H9 (cell line): ENCODE data around the gene VCAN. TPM values are rescaled to one million over a fixed set of nuclear protein-coding genes. Genes with fewer than 3 reads are reported as not detected.

Experiments
- DNase-seq: peaks from one replicate; pipeline ENCODE4 v3.0.0-alpha.2; 2017
- H2AFZ ChIP-seq: one replicate; pipeline ENCODE4 v1.6.1; 2013; ENCODE audit warnings: mild to moderate bottlenecking, low read length, control low read depth, moderate library complexity
- H2AK5ac ChIP-seq: 2 replicates; pipeline ENCODE4 v1.6.1; 2013; ENCODE audit warnings: low read length, control low read depth, mixed read lengths; ENCODE audit not compliant: insufficient read length
- H2BK120ac ChIP-seq: one replicate; pipeline ENCODE4 v1.6.1; 2013; ENCODE audit warnings: low read depth, mild to moderate bottlenecking, low read length, control low read depth, inconsistent platforms; ENCODE audit not compliant: poor library complexity, severe bottlenecking
- H2BK12ac ChIP-seq: 2 replicates; pipeline ENCODE4 v1.6.1; 2013; ENCODE audit warnings: low read length, control low read depth, mixed read lengths, low read depth; ENCODE audit not compliant: insufficient read length
- H2BK15ac ChIP-seq: 2 replicates; pipeline ENCODE4 v1.6.1; 2013; ENCODE audit warnings: low read depth, low read length, control low read depth
- H2BK20ac ChIP-seq: one replicate; pipeline ENCODE4 v1.6.1; 2013; ENCODE audit warnings: low read depth, mild to moderate bottlenecking, low read length, control low read depth, inconsistent platforms; ENCODE audit not compliant: poor library complexity, severe bottlenecking
- H2BK5ac ChIP-seq: 2 replicates; pipeline ENCODE4 v1.6.1; 2013; ENCODE audit warnings: low read length, control low read depth, mixed read lengths; ENCODE audit not compliant: insufficient read length
- H3K14ac ChIP-seq: 2 replicates; pipeline ENCODE4 v1.6.1; 2013; ENCODE audit warnings: low read length, control low read depth; ENCODE audit not compliant: insufficient read depth
- H3K18ac ChIP-seq: 2 replicates; pipeline ENCODE4 v1.6.1; 2013; ENCODE audit warnings: low read depth, mild to moderate bottlenecking, mixed read lengths, low read length, control low read depth; ENCODE audit not compliant: insufficient read length
- H3K23ac ChIP-seq: 2 replicates; pipeline ENCODE4 v1.6.1; 2013; ENCODE audit warnings: low read length, control low read depth, mixed read lengths, low read depth; ENCODE audit not compliant: insufficient read length
- H3K23me2 ChIP-seq: 2 replicates; pipeline ENCODE4 v1.6.1; 2013; ENCODE audit warnings: low read depth, mild to moderate bottlenecking, mixed read lengths, low read length, control low read depth; ENCODE audit not compliant: insufficient read length, poor library complexity, severe bottlenecking
- H3K27ac ChIP-seq: 2 replicates; pipeline ENCODE4 v1.5.1; 2013; ENCODE audit warnings: low read length, control low read depth, mixed read lengths, low read depth; ENCODE audit not compliant: insufficient read length
- H3K27me3 ChIP-seq: 2 replicates; pipeline ENCODE4 v1.6.1; 2013; ENCODE audit warnings: low read length, control low read depth, inconsistent platforms; ENCODE audit not compliant: insufficient read depth
- H3K4ac ChIP-seq: 2 replicates; pipeline ENCODE4 v1.6.1; 2013; ENCODE audit warnings: low read depth, mild to moderate bottlenecking, control low read depth, inconsistent platforms, low read length, moderate library complexity
- H3K4me1 ChIP-seq: 2 replicates; pipeline ENCODE4 v1.6.1; 2013; ENCODE audit warnings: low read length, control low read depth, inconsistent platforms; ENCODE audit not compliant: insufficient read depth
- H3K4me2 ChIP-seq: 2 replicates; pipeline ENCODE4 v1.6.1; 2013; ENCODE audit warnings: low read length, control low read depth, mixed read lengths; ENCODE audit not compliant: insufficient read length, insufficient read depth
- H3K56ac ChIP-seq: 2 replicates; pipeline ENCODE4 v1.6.1; 2013; ENCODE audit warnings: low read depth, mild to moderate bottlenecking, mixed read lengths, low read length, control low read depth; ENCODE audit not compliant: insufficient read length
- H3K79me1 ChIP-seq: 2 replicates; pipeline ENCODE4 v1.6.1; 2013; ENCODE audit warnings: low read depth, mild to moderate bottlenecking, moderate library complexity, low read length, control low read depth, inconsistent platforms; ENCODE audit not compliant: insufficient read depth, poor library complexity, severe bottlenecking
- H3K79me2 ChIP-seq: 2 replicates; pipeline ENCODE4 v1.6.1; 2013; ENCODE audit warnings: low read length, control low read depth, inconsistent platforms; ENCODE audit not compliant: insufficient read depth
- H3K9ac ChIP-seq: 2 replicates; pipeline ENCODE4 v1.6.1; 2013; ENCODE audit warnings: low read length, control low read depth, mixed read lengths; ENCODE audit not compliant: insufficient read length; ENCODE audit errors: extremely low read depth
- H3K9me3 ChIP-seq: one replicate; pipeline ENCODE4 v1.6.1; 2013; ENCODE audit warnings: low read depth, low read length, inconsistent platforms; ENCODE audit not compliant: control insufficient read depth
- H3T11ph ChIP-seq: one replicate; pipeline ENCODE4 v1.6.1; 2013; ENCODE audit warnings: mild to moderate bottlenecking, low read length, control low read depth, inconsistent platforms
- H4K20me1 ChIP-seq: one replicate; pipeline ENCODE4 v1.6.1; 2013; ENCODE audit not compliant: control insufficient read depth, insufficient read length, insufficient read depth
- H4K5ac ChIP-seq: 2 replicates; pipeline ENCODE4 v1.6.1; 2013; ENCODE audit warnings: low read depth, mild to moderate bottlenecking, mixed read lengths, low read length, control low read depth; ENCODE audit not compliant: insufficient read length
- H4K8ac ChIP-seq: replicated peaks from 2 replicates; pipeline ENCODE4 v1.6.1; 2013; ENCODE audit warnings: low read length, control low read depth, mixed read lengths, low read depth; ENCODE audit not compliant: insufficient read length
- H4K91ac ChIP-seq: 2 replicates; pipeline ENCODE4 v1.6.1; 2013; ENCODE audit warnings: low read depth, mild to moderate bottlenecking, moderate library complexity, mixed read lengths, low read length, control low read depth; ENCODE audit not compliant: insufficient read length
- H3K27ac Mint-ChIP-seq, 3 experiments: 2 replicates in 2 of 3; 3 replicates in 1 of 3; pipeline ENCODE4 v1.8.0; 2020 to 2021; ENCODE audit warnings: mixed read lengths in 3 of 3, mild to moderate bottlenecking in 1 of 3, moderate library complexity in 1 of 3
- H3K27me3 Mint-ChIP-seq: 2 replicates; pipeline ENCODE4 v1.8.0; 2021; ENCODE audit warnings: low read depth, mild to moderate bottlenecking, moderate library complexity, mixed read lengths
- H3K36me3 Mint-ChIP-seq, 3 experiments: 2 replicates in 2 of 3; 3 replicates in 1 of 3; pipeline ENCODE4 v1.8.0; 2020 to 2021; ENCODE audit warnings: low read depth in 3 of 3, mixed read lengths in 3 of 3; ENCODE audit not compliant: insufficient read depth in 1 of 3
- H3K4me1 Mint-ChIP-seq, 2 experiments: 2 replicates each; pipeline ENCODE4 v1.8.0; 2020; ENCODE audit warnings: mixed read lengths in 2 of 2
- H3K4me3 Mint-ChIP-seq, 2 experiments: 2 replicates in 1 of 2; 3 replicates in 1 of 2; pipeline ENCODE4 v1.8.0; 2020 to 2021; ENCODE audit warnings: mild to moderate bottlenecking in 2 of 2, mixed read lengths in 2 of 2, moderate library complexity in 1 of 2
- H3K9me3 Mint-ChIP-seq, 2 experiments: 2 replicates in 1 of 2; 3 replicates in 1 of 2; pipeline ENCODE4 v1.8.0; 2020; ENCODE audit warnings: mild to moderate bottlenecking in 2 of 2, mixed read lengths in 2 of 2, moderate library complexity in 1 of 2
- CTCF ChIP-seq: fragments of 200-600 bp; sonication (generic); conservative IDR thresholded peaks from 3 replicates; pipeline ENCODE4 v1.8.0; 2021; ENCODE audit warnings: antibody characterized with exemption, mild to moderate bottlenecking
- WGBS: extraction: QIAGEN DNeasy Blood & Tissue Kit; methylation state at CpG from one replicate; pipeline ENCODE4 v1.1.7; 2013; ENCODE audit warnings: missing lambda C conversion rate, low lambda C conversion rate, mixed read lengths; ENCODE audit not compliant: insufficient read length; ENCODE audit errors: extremely low coverage; 5-methylcytosine and 5-hydroxymethylcytosine counted together
- total RNA-seq: library from RNA; stranded (reverse); gene quantifications from 2 replicates; pipeline ENCODE4 v1.2.1, GENCODE V29; 2021

VCAN gene
- total RNA-seq, 1 experiment from 2014 or later: 278 TPM

GRCh38 chr5:83522446-83522845 is 50.9 kb downstream of the VCAN start:
- H2AK5ac ChIP-seq: no peak overlapping the region
- H3K79me1 ChIP-seq: no peaks in the 10 kb centered on the region
- Mint-ChIP-seq H3K9me3 (no peaks in the 10 kb centered on the region), H3K4me1 (peaks cover 0 to 3% of the 10 kb centered on the region in 2 experiments; a peak in 2 of 4 replicates), H3K36me3 (peaks cover 24 to 81% (median 48%) of the 10 kb centered on the region in 3 experiments; a peak in 6 of 7 replicates), H3K4me3 (no peak overlapping the region), H3K27ac (no peak overlapping the region), H3K27me3 (no peaks in the 10 kb centered on the region)
- no peaks in the 10 kb centered on the region for H3K23me2 ChIP-seq
- TF ChIP-seq CTCF: no peak
- no peaks in the 10 kb centered on the region for H3K27me3 ChIP-seq
- no peak overlapping the region for H2BK120ac ChIP-seq
- no peak overlapping the region for H2BK15ac ChIP-seq
- no peak overlapping the region for H2BK20ac ChIP-seq
- H3T11ph ChIP-seq: no peak overlapping the region
- no peaks in the 10 kb centered on the region for H3K79me2 ChIP-seq
- no peak overlapping the region for H2BK5ac ChIP-seq
- H4K5ac ChIP-seq: no peak overlapping the region
- no peak overlapping the region for H2BK12ac ChIP-seq
- no peak overlapping the region for H3K18ac ChIP-seq
- H4K8ac ChIP-seq: no peak overlapping the region
- H4K91ac ChIP-seq: no peak overlapping the region
- H3K4me2 ChIP-seq: no peak overlapping the region
- no peak for DNase-seq
- H3K23ac ChIP-seq: no peak overlapping the region
- no peaks in the 10 kb centered on the region for H3K4me1 ChIP-seq
- H4K20me1 ChIP-seq: no peaks in the 10 kb centered on the region
- no peak overlapping the region for H3K9ac ChIP-seq
- H3K27ac ChIP-seq: no peak overlapping the region
- H3K56ac ChIP-seq: no peak overlapping the region
- H3K9me3 ChIP-seq: no peaks in the 10 kb centered on the region
- no peak overlapping the region for H2AFZ ChIP-seq
- WGBS: no CpG with 5 or more reads among the region's 2 CpGs
- H3K14ac ChIP-seq: no peak overlapping the region
- no peak overlapping the region for H3K4ac ChIP-seq
